T-helper 2 cell treated with Interferon-gamma antibody and Interleukin-4, amounts not matched to agents 100 ng/mL and 5 ng/mL, for 36 hours (primary cell): ENCODE results near the gene CYP8B1. TPM values are rescaled to one million over a fixed set of nuclear protein-coding genes. Genes with fewer than 3 reads are reported as not detected.

Experiments
- intact Hi-C: fragments of 100-400 bp; cut with micrococcal nuclease; formaldehyde crosslinking; loops from one replicate; pipeline ENCODE4 v1.15.1; 2023
- total RNA-seq: library from RNA; stranded (reverse); gene quantifications from 2 replicates; pipeline ENCODE4 v1.2.3, GENCODE V29; 2022

The CYP8B1 gene
- total RNA-seq, 1 donor from 2014 or later: not detected

- intact Hi-C loops: no loop called here
Measured at GRCh38 chr3:42829083-42829627, 46.5 kb downstream of the CYP8B1 start.

- intact Hi-C loops: no loop called here
Measured at GRCh38 chr3:42827654-42828053, 48.0 kb downstream of the CYP8B1 start.

- intact Hi-C loops: no loop called here
Measured at GRCh38 chr3:42827023-42827422, 48.7 kb downstream of the CYP8B1 start.

GRCh38 chr3:42826141-42826540, 49.5 kb downstream of the CYP8B1 start:
- intact Hi-C loops: no loop called here

GRCh38 chr3:42823351-42823750, 52.3 kb downstream of the CYP8B1 start:
- intact Hi-C loops: no loop called here

GRCh38 chr3:42822828-42823227, 52.9 kb downstream of the CYP8B1 start:
- intact Hi-C loops: no loop called here

Other genes with a start within 250 kb of the CYP8B1 start
- gene ZBTB47, start 222.2 kb downstream of the CYP8B1 start, total RNA-seq: 0.11 and 0.32 TPM in 2 replicates
- gene KLHL40, start 190.3 kb downstream of the CYP8B1 start, total RNA-seq: not detected in 2 replicates
- gene HHATL, start 173.1 kb downstream of the CYP8B1 start, total RNA-seq: not detected in 2 replicates
- gene CCDC13, start 102.6 kb downstream of the CYP8B1 start, total RNA-seq: 0.45 TPM in 1 of 2 replicates, not detected in the other
- 67.0 and 70.5 TPM in 2 replicates for gene HIGD1A, start 71.4 kb downstream of the CYP8B1 start, total RNA-seq
- gene ACKR2, start 66.4 kb downstream of the CYP8B1 start, total RNA-seq: 1.00 and 1.3 TPM in 2 replicates
- gene ZNF662, start 30.3 kb upstream of the CYP8B1 start, total RNA-seq: 0.27 and 0.93 TPM in 2 replicates
- 0.09 TPM in 1 of 2 replicates, not detected in the other for gene GASK1A, start 103.4 kb upstream of the CYP8B1 start, total RNA-seq
- 4.0 TPM in 2 replicates for gene POMGNT2, start 230.2 kb upstream of the CYP8B1 start, total RNA-seq